ENCODE data around the gene SSTR5. TPM values are rescaled to one million over a fixed set of nuclear protein-coding genes. Genes with fewer than 3 reads are reported as not detected.
A peak's percentile ranks its signal among the peaks of the same experiment; 100 is the strongest.

The SSTR5 gene
- total RNA-seq, 1 donor from 2014 or later = not detected

- no peaks in the 10 kb centered on the region for H3K4me1 ChIP-seq
- no peak overlapping the region for H3K4me3 ChIP-seq
- intact Hi-C loops (cut with DNase I) = no loop called here
- no peak for DNase-seq (ENCODE audit: low spot score in 2 of 2)
- H3K27ac ChIP-seq = no peak overlapping the region
- H3K9me3 ChIP-seq = no peaks in the 10 kb centered on the region
- no peaks in the 10 kb centered on the region for H3K27me3 ChIP-seq
- TF ChIP-seq CTCF (IDR thresholded peaks at IDR 0.05) = no peak
- H3K36me3 ChIP-seq = no peaks in the 10 kb centered on the region
Measured at GRCh38 chr16:1027501-1027815, 45.1 kb upstream of the SSTR5 start.

- no peaks in the 10 kb centered on the region for H3K27me3 ChIP-seq
- no peak for DNase-seq (ENCODE audit: low spot score in 2 of 2)
- no peaks in the 10 kb centered on the region for H3K4me1 ChIP-seq
- no peaks in the 10 kb centered on the region for H3K36me3 ChIP-seq
- no peaks in the 10 kb centered on the region for H3K9me3 ChIP-seq
- TF ChIP-seq CTCF (IDR thresholded peaks at IDR 0.05) = no peak
- intact Hi-C loops (cut with DNase I) = no loop called here
- H3K4me3 ChIP-seq = no peak overlapping the region
- no peak overlapping the region for H3K27ac ChIP-seq
Measured at GRCh38 chr16:1028056-1028455, 44.5 kb upstream of the SSTR5 start.

GRCh38 chr16:1028524-1029258, 43.9 kb upstream of the SSTR5 start:
- H3K4me1 ChIP-seq = no peaks in the 10 kb centered on the region
- no peaks in the 10 kb centered on the region for H3K27me3 ChIP-seq
- no peak for TF ChIP-seq CTCF (IDR thresholded peaks at IDR 0.05)
- intact Hi-C loops (cut with DNase I) = no loop called here
- H3K36me3 ChIP-seq = no peaks in the 10 kb centered on the region
- no peak overlapping the region for H3K4me3 ChIP-seq
- H3K9me3 ChIP-seq = no peaks in the 10 kb centered on the region
- no peak for DNase-seq (ENCODE audit: low spot score in 2 of 2)
- H3K27ac ChIP-seq = no peak overlapping the region

GRCh38 chr16:1029259-1029545, 43.3 kb upstream of the SSTR5 start:
- intact Hi-C loops (cut with DNase I) = no loop called here
- no peak for TF ChIP-seq CTCF (IDR thresholded peaks at IDR 0.05)
- no peaks in the 10 kb centered on the region for H3K27me3 ChIP-seq

GRCh38 chr16:1030473-1030901, 42.1 kb upstream of the SSTR5 start:
- no peak for DNase-seq (ENCODE audit: low spot score in 2 of 2)
- peak overlapping the region in 1 of 2 donors; percentile 28 for H3K4me3 ChIP-seq
- H3K4me1 ChIP-seq = no peaks in the 10 kb centered on the region
- no peaks in the 10 kb centered on the region for H3K27me3 ChIP-seq
- intact Hi-C loops (cut with DNase I) = no loop called here
- no peaks in the 10 kb centered on the region for H3K9me3 ChIP-seq
- peak in 1 of 3 experiments; percentile 17 for TF ChIP-seq CTCF (IDR thresholded peaks at IDR 0.05)
- no peak overlapping the region for H3K27ac ChIP-seq
- H3K36me3 ChIP-seq = no peaks in the 10 kb centered on the region

More at GRCh38 chr16:1029259-1029545, 43.3 kb upstream of the SSTR5 start:
- no peaks in the 10 kb centered on the region for H3K4me1 ChIP-seq
- no peaks in the 10 kb centered on the region for H3K36me3 ChIP-seq
- no peak overlapping the region for H3K27ac ChIP-seq
- no peak overlapping the region for H3K4me3 ChIP-seq
- no peaks in the 10 kb centered on the region for H3K9me3 ChIP-seq
- no peak for DNase-seq (ENCODE audit: low spot score in 2 of 2)

GRCh38 chr16:1031666-1032065, 40.9 kb upstream of the SSTR5 start:
- intact Hi-C loops (cut with DNase I) = no loop called here
- no peaks in the 10 kb centered on the region for H3K27me3 ChIP-seq

More at GRCh38 chr16:1031666-1032065, 40.9 kb upstream of the SSTR5 start:
- no peak for DNase-seq (ENCODE audit: low spot score in 2 of 2)
- Histone ChIP-seq H3K9me3 (no peaks in the 10 kb centered on the region), H3K36me3 (no peaks in the 10 kb centered on the region), H3K4me1 (no peaks in the 10 kb centered on the region), H3K4me3 (no peak overlapping the region), H3K27ac (no peak overlapping the region)
- no peak for TF ChIP-seq CTCF (IDR thresholded peaks at IDR 0.05)
